A549 treated with Hydrocortisone at 1 μM for 4 hours (cell line): ENCODE results near the gene PCBP3. TPM values are rescaled to one million over a fixed set of nuclear protein-coding genes. Genes with fewer than 3 reads are reported as not detected.

ENCODE experiments used
- total RNA-seq: library from RNA; stranded (reverse); fragments of 200-300 nt; extraction: Qiagen RNA extraction; gene quantifications from 5 replicates; pipeline ENCODE4 v1.2.3, GENCODE V29; 2022

PCBP3 gene
- 1.1 to 1.2 TPM (median 1.2 TPM) in 5 replicates for total RNA-seq

DNA sequence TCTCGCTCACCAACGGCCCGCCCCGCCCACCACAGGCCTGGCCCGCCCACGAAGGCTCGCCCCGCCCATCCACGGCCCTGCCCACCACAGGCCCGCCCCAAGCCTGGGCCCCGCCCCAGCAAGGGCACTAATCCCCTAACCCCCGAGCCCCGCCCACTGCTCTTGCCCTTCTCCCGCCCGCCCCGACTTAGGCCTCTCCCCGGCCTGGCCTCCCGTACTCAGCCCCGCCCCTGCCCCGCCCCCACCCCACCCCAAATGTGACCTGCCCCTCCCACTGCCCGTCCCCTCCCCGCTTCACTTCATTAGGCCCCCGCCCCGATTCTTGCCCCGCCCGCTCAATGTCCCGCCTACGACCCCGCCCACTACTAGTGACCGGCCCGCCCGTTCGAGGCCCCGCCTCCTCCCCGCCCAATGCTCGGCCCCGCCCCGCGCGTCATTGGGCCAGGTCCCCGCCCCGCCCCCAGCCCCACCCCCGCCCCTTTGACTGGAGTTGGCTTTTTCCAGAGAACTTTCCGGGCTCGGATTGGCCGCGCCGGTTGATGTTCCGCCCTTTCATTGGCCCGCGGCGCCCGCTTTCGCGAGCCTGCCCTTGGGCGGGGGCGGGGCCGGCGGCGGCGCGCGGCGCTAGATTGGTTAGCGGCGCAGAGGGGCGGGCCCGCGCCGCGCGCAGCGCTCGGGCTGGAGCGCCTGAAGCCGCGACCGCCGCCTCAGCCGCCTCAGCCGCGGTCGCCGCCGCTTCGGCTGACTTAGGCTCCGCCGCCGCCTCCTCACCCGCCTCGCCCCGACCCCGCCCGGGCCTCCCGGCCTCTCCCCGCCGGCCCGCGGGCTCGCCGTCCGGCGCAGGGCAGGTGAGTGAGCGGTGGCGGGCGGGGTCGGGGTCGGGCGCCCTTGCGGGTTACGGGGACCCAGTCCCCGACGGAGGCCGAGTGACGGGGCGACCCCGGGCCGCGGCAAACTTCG, at the start of gene PCBP3:
Gene PCBP3, plus strand, starts transcription at position 705 of the 960 bp plus-strand sequence. CDS start 206,361 bp downstream, outside the sequence.

GRCh38 chr21:45981151-45982091, 337.9 kb downstream of the PCBP3 start, which contains the start of gene COL6A1:
Gene COL6A1 (plus strand): TSS chr21:45981770. CDS start chr21:45981851, 81 bp downstream.

Other genes starting within 250 kb of the PCBP3 start
- 143 to 163 TPM (median 156 TPM) in 5 replicates for gene COL18A1, start 238.6 kb upstream of the PCBP3 start, total RNA-seq
- 15.7 to 20.4 TPM (median 18.6 TPM) in 5 replicates for gene SLC19A1, start 101.3 kb upstream of the PCBP3 start, total RNA-seq